ENCODE data around the gene NUP153. TPM values are rescaled to one million over a fixed set of nuclear protein-coding genes. Genes with fewer than 3 reads are reported as not detected.
A peak's percentile ranks its signal among the peaks of the same experiment; 100 is the strongest.

NUP153 gene
- polyA plus RNA-seq, 4 donors: 7.6 to 31.6 (median 8.6) TPM

DNA sequence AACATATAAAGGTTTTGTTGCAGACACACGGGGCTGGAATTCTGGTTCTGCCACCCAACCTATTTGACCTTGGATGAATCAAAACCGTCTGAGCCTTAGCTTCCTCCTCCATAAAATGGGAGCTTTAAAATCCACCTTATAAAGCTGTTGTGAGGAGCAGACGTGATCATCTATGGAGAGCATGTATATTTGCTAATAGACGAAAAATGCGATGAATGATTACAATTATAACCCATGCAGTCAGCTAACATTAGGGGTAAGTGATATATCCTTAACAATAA is 586 bp upstream of the NUP153 start:
- 28 to 34% (median 34%) methylated on average over 5 of the region's 5 CpGs for WGBS, 3 donors
- no peaks in the 10 kb centered on the region for H3K27me3 ChIP-seq (ENCODE audit: control insufficient read depth in 3 of 3, insufficient read depth in 3 of 3, low read length in 3 of 3)
- peak overlapping the region in 2 of 3 donors; percentile 34 to 99 for H3K4me3 ChIP-seq (ENCODE audit: low read depth in 1 of 3, low read length in 3 of 3)
- no peaks in the 10 kb centered on the region for H3K36me3 ChIP-seq (ENCODE audit: control insufficient read depth in 3 of 3, insufficient read depth in 2 of 3, low read depth in 1 of 3, low read length in 3 of 3)
- peaks cover 3 to 6% (median 4%) of the 10 kb centered on the region in 3 donors for H3K4me1 ChIP-seq (ENCODE audit: control insufficient read depth in 3 of 3, insufficient read depth in 2 of 3, low read depth in 1 of 3, low read length in 2 of 3)
- DNase-seq (no peak), FAIRE-seq (no peak)
- H3K9me3 ChIP-seq (ENCODE audit: control insufficient read depth in 2 of 2, insufficient read depth in 1 of 2, low read depth in 1 of 2, low read length in 1 of 2): no peaks in the 10 kb centered on the region
- H3K27ac ChIP-seq (ENCODE audit: low read depth in 1 of 3, low read length in 2 of 3): peak overlapping the region in 2 of 3 donors; percentile 32 to 100

DNA sequence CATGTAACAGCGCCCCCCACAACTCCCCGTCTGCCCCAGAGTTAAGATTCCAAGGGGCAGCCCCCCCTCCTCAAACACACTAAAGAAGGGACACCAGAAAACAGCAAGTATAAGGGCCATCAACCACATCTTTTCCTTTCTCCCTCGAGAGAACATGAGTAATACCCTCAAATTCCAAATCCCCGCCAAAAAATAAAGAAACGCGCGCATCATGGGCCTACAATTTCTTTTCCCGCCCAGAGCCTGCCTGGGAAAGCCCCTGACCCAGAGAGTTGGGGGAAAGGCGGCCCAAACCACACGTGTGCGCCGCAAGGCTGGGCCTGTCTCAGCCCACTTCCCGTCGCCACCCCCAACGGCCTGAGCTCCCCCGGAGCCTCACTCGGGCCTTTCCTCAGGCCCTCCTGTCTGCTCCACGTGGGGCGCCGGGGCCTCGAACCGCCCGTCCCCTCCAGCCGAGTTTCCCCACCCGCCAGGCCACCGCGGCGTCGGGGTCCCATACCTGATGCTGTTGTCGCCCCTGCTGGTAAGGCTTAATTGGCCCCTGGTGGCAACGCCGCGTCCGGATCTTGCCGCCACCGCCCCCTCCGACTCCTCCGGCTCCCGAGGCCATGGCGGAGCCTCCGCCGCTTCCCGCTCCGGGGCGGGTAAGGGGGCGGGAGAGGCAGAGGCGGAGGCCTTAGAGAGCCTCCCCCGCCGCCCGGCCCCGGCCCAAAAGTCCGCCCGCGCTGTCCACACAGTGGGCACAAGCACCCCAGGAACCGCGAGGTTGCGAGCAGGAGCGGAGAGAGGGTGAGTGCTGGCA is 746 bp downstream of the NUP153 start:
- H3K4me1 ChIP-seq (ENCODE audit: control insufficient read depth in 3 of 3, insufficient read depth in 2 of 3, low read depth in 1 of 3, low read length in 2 of 3): peaks cover 3 to 6% (median 4%) of the 10 kb centered on the region in 3 donors

DNA sequence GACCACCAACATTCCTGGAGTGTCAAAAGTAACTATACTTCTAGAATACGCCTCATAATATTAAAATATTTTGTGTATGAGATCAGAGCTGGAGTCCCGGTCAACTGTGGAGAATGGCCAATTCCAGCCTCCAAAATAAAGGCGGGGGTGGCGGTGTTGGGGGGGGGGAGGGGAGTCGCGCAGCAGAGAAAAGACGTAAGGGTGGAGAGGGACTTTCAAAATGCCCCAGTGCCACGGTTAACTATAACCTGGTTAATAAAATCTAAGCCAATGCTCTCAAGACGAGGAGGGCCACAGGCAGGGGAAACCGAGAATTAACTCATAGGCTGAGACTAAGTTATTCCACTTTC is 1.3 kb downstream of the NUP153 start:
- peaks cover 3 to 6% (median 4%) of the 10 kb centered on the region in 3 donors for H3K4me1 ChIP-seq (ENCODE audit: control insufficient read depth in 3 of 3, insufficient read depth in 2 of 3, low read depth in 1 of 3, low read length in 2 of 3)

More for the DNA sequence above, 746 bp downstream of the NUP153 start:
- Histone ChIP-seq H3K4me3 (ENCODE audit: low read depth in 1 of 3, low read length in 3 of 3) (peak overlapping the region; percentile 77 to 100 (median 99)), H3K36me3 (ENCODE audit: control insufficient read depth in 3 of 3, insufficient read depth in 2 of 3, low read depth in 1 of 3, low read length in 3 of 3) (peaks cover 0 to 2% (median 0%) of the 10 kb centered on the region in 3 donors), H3K27me3 (ENCODE audit: control insufficient read depth in 3 of 3, insufficient read depth in 3 of 3, low read length in 3 of 3) (no peaks in the 10 kb centered on the region), H3K9me3 (ENCODE audit: control insufficient read depth in 2 of 2, insufficient read depth in 1 of 2, low read depth in 1 of 2, low read length in 1 of 2) (no peaks in the 10 kb centered on the region), H3K27ac (ENCODE audit: low read depth in 1 of 3, low read length in 2 of 3) (peak overlapping the region; percentile 99 to 100 (median 99))
- WGBS, 3 donors: 0 to 1% (median 0%) methylated on average over 43 to 58 of the region's 58 CpGs
- DNase-seq: peak; percentile 55 to 91
- FAIRE-seq: no peak

DNA sequence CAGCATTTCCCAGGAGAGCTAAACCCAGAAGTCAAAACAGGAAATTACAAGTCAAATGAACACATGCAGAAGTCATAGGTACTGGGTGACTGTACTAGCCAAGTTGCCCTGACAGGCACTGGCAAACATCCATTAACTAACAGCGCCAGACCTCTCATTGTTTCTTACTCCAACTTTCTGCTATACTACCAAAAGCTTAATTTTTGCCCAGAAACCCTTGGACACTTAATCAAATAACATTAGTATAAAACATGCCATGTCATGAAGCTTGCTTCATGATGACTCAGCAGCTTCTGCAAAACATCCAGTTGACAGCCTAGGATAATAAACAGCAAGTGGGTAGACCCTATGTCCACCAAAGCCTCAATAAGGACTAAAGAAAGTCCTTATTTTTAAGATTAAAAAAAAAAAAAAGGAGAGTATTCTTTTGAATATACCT is 3.5 kb downstream of the NUP153 start:
- no peak overlapping the region for H3K27ac ChIP-seq (ENCODE audit: low read depth in 1 of 3, low read length in 2 of 3)
- DNase-seq: peak; percentile 23 to 37

More for the DNA sequence above, 1.3 kb downstream of the NUP153 start:
- Histone ChIP-seq H3K4me3 (ENCODE audit: low read depth in 1 of 3, low read length in 3 of 3) (peak overlapping the region; percentile 77 to 100 (median 99)), H3K9me3 (ENCODE audit: control insufficient read depth in 2 of 2, insufficient read depth in 1 of 2, low read depth in 1 of 2, low read length in 1 of 2) (no peaks in the 10 kb centered on the region), H3K36me3 (ENCODE audit: control insufficient read depth in 3 of 3, insufficient read depth in 2 of 3, low read depth in 1 of 3, low read length in 3 of 3) (peaks cover 0 to 2% (median 0%) of the 10 kb centered on the region in 3 donors), H3K27ac (ENCODE audit: low read depth in 1 of 3, low read length in 2 of 3) (peak overlapping the region; percentile 99 to 100 (median 99)), H3K27me3 (ENCODE audit: control insufficient read depth in 3 of 3, insufficient read depth in 3 of 3, low read length in 3 of 3) (no peaks in the 10 kb centered on the region)
- 0 to 1% (median 0%) methylated on average over 10 of the region's 10 CpGs for WGBS, 3 donors
- FAIRE-seq (no peak), DNase-seq (peak in 1 of 2 donors; percentile 57)

DNA sequence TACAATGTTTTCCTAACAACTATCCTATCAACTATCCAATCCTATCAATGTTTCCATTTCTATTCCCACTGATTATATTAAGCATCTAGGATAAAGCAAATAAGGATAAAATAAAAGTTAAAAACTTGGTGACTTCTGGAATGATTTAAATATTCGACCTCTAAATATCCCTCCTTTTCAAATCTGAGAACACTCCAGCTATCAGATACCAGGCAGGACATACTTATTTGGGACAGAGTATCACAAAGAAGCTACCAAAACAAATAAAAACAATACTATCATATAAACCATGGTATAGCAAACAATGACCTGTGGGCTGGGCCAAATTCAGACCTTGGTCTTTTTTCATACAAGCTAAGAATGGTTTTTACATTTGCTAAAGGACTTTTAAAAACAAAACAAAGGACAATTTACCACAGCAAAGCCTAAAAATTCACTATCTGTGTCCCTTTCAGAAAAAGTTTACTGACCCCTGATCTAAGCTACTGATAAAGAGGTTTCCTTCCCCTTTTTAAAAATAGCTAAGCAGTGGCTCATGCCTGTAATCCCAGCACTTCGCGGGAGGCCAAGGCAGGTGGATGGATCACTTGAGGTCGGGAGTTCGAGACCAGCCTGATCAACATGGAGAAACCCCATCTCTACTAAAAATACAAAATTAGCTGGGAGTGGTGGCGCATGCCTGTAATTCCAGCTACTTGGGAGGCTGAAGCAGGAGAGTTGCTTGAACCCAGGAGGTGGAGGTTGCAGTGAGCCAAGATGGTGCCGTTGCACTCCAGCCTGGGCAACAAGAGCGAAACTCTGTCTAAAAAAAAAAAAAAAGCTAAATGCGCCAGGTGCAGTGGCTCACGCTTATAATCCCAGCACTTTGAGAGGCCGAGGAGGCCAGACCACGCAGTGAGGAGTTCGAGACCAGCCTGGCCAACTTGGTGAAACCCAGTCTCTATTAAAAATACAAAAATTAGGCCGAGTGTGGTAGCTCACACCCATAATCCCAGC is 6.0 kb downstream of the NUP153 start:
- DNase-seq (no peak), FAIRE-seq (no peak)
- Histone ChIP-seq H3K9me3 (ENCODE audit: control insufficient read depth in 2 of 2, insufficient read depth in 1 of 2, low read depth in 1 of 2, low read length in 1 of 2) (no peaks in the 10 kb centered on the region), H3K36me3 (ENCODE audit: control insufficient read depth in 3 of 3, insufficient read depth in 2 of 3, low read depth in 1 of 3, low read length in 3 of 3) (peaks cover 0 to 4% (median 0%) of the 10 kb centered on the region in 3 donors), H3K4me3 (ENCODE audit: low read depth in 1 of 3, low read length in 3 of 3) (no peak overlapping the region), H3K27ac (ENCODE audit: low read depth in 1 of 3, low read length in 2 of 3) (no peak overlapping the region), H3K4me1 (ENCODE audit: control insufficient read depth in 3 of 3, insufficient read depth in 2 of 3, low read depth in 1 of 3, low read length in 2 of 3) (peaks cover 3 to 7% (median 6%) of the 10 kb centered on the region in 3 donors), H3K27me3 (ENCODE audit: control insufficient read depth in 3 of 3, insufficient read depth in 3 of 3, low read length in 3 of 3) (no peaks in the 10 kb centered on the region)
- 86 to 92% (median 89%) methylated on average over 14 of the region's 14 CpGs for WGBS, 3 donors

More for the DNA sequence above, 3.5 kb downstream of the NUP153 start:
- Histone ChIP-seq H3K36me3 (ENCODE audit: control insufficient read depth in 3 of 3, insufficient read depth in 2 of 3, low read depth in 1 of 3, low read length in 3 of 3) (peaks cover 0 to 2% (median 0%) of the 10 kb centered on the region in 3 donors), H3K4me1 (ENCODE audit: control insufficient read depth in 3 of 3, insufficient read depth in 2 of 3, low read depth in 1 of 3, low read length in 2 of 3) (peaks cover 3 to 6% (median 4%) of the 10 kb centered on the region in 3 donors), H3K9me3 (ENCODE audit: control insufficient read depth in 2 of 2, insufficient read depth in 1 of 2, low read depth in 1 of 2, low read length in 1 of 2) (no peaks in the 10 kb centered on the region), H3K4me3 (ENCODE audit: low read depth in 1 of 3, low read length in 3 of 3) (no peak overlapping the region), H3K27me3 (ENCODE audit: control insufficient read depth in 3 of 3, insufficient read depth in 3 of 3, low read length in 3 of 3) (no peaks in the 10 kb centered on the region)
- 47 to 62% (median 56%) methylated on average over 1 of the region's 1 CpG for WGBS, 3 donors
- FAIRE-seq: no peak

DNA sequence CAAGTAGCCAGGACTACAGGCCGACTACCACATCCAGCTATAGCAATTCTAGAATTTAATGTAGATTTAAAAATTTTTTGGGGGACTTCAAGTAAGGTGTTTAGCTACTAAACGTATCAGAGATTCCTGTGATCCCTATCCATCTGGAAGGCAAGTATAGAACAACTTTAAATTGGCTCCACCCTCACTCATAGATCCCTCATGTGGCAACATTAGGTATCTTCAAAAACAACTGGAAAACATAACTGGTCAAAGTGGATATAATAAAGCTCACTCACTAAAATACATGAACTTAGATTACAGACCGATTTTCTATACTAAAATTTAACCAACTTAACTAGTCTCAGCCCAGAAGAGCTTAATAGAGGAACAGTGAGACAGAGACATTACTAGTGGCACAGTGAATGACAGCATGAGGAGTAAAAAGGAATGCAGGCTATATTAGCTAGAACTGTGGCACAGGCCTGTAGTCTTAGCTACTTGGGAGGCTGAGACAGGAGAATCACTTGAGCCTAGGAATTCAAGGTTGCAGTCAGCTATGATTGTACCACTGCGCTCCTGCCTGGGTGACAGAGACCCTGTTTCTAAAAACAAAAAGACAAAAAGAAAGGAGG is 14.7 kb downstream of the NUP153 start:
- no peaks in the 10 kb centered on the region for H3K4me1 ChIP-seq (ENCODE audit: control insufficient read depth in 3 of 3, insufficient read depth in 2 of 3, low read depth in 1 of 3, low read length in 2 of 3)
- H3K4me3 ChIP-seq (ENCODE audit: low read depth in 1 of 3, low read length in 3 of 3): no peak overlapping the region
- no peak overlapping the region for H3K27ac ChIP-seq (ENCODE audit: low read depth in 1 of 3, low read length in 2 of 3)
- DNase-seq: no peak
- no peak for FAIRE-seq
- peaks cover 0 to 10% (median 3%) of the 10 kb centered on the region in 3 donors for H3K36me3 ChIP-seq (ENCODE audit: control insufficient read depth in 3 of 3, insufficient read depth in 2 of 3, low read depth in 1 of 3, low read length in 3 of 3)
- no peaks in the 10 kb centered on the region for H3K27me3 ChIP-seq (ENCODE audit: control insufficient read depth in 3 of 3, insufficient read depth in 3 of 3, low read length in 3 of 3)
- 88 to 95% (median 93%) methylated on average over 4 of the region's 4 CpGs for WGBS, 3 donors
- no peaks in the 10 kb centered on the region for H3K9me3 ChIP-seq (ENCODE audit: control insufficient read depth in 2 of 2, insufficient read depth in 1 of 2, low read depth in 1 of 2, low read length in 1 of 2)

DNA sequence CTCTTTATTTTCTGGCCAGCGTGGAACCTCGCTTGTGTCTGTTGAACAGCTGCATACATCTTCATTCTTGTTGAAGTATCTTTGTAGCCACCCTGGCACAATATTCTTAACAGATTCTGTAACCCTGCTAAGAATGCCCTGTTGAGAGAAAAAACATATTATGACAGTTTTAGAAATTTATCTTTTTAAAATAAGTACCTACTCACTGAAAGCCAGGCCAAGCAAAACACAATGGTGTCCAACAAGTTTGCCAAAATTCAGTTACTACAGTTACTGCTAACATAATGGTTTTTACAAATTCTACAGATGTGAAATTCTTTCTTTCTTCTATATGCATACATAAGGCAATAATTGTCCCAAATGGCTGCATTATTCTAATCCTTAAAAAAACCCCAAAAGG is 18.2 kb downstream of the NUP153 start:
- no peak for FAIRE-seq
- H3K36me3 ChIP-seq (ENCODE audit: control insufficient read depth in 3 of 3, insufficient read depth in 2 of 3, low read depth in 1 of 3, low read length in 3 of 3): peaks cover 0 to 12% (median 8%) of the 10 kb centered on the region in 3 donors
- DNase-seq: no peak
- no peak overlapping the region for H3K27ac ChIP-seq (ENCODE audit: low read depth in 1 of 3, low read length in 2 of 3)
- H3K4me1 ChIP-seq (ENCODE audit: control insufficient read depth in 3 of 3, insufficient read depth in 2 of 3, low read depth in 1 of 3, low read length in 2 of 3): no peaks in the 10 kb centered on the region
- no peak overlapping the region for H3K4me3 ChIP-seq (ENCODE audit: low read depth in 1 of 3, low read length in 3 of 3)
- 87 to 93% (median 91%) methylated on average over 2 of the region's 2 CpGs for WGBS, 3 donors
- H3K27me3 ChIP-seq (ENCODE audit: control insufficient read depth in 3 of 3, insufficient read depth in 3 of 3, low read length in 3 of 3): no peaks in the 10 kb centered on the region
- no peaks in the 10 kb centered on the region for H3K9me3 ChIP-seq (ENCODE audit: control insufficient read depth in 2 of 2, insufficient read depth in 1 of 2, low read depth in 1 of 2, low read length in 1 of 2)

DNA sequence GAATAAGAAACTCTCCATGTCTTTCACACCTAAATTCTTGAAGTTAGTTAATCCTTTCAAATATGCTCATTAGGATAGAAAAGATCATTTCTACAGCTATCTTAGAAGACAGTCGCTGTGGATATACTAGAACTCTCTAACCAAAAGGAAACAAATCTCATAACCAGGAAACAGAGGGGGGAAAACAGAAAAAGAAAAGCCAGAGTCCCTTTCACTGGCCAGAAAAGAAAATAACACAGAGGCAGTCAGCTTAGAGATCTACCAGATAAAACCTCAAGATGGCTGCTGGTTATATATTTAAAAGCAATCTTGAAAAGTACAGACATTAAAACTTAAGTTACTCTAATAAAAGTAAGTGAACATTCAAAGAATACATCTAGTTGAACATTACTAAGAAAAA is 19.6 kb downstream of the NUP153 start:
- DNase-seq (no peak), FAIRE-seq (no peak)
- Histone ChIP-seq H3K27ac (ENCODE audit: low read depth in 1 of 3, low read length in 2 of 3) (no peak overlapping the region), H3K4me1 (ENCODE audit: control insufficient read depth in 3 of 3, insufficient read depth in 2 of 3, low read depth in 1 of 3, low read length in 2 of 3) (no peaks in the 10 kb centered on the region), H3K9me3 (ENCODE audit: control insufficient read depth in 2 of 2, insufficient read depth in 1 of 2, low read depth in 1 of 2, low read length in 1 of 2) (no peaks in the 10 kb centered on the region), H3K4me3 (ENCODE audit: low read depth in 1 of 3, low read length in 3 of 3) (no peak overlapping the region), H3K27me3 (ENCODE audit: control insufficient read depth in 3 of 3, insufficient read depth in 3 of 3, low read length in 3 of 3) (no peaks in the 10 kb centered on the region), H3K36me3 (ENCODE audit: control insufficient read depth in 3 of 3, insufficient read depth in 2 of 3, low read depth in 1 of 3, low read length in 3 of 3) (peaks cover 0 to 16% (median 8%) of the 10 kb centered on the region in 3 donors)
- 81 to 97% (median 85%) methylated on average over 1 of the region's 1 CpG for WGBS, 3 donors

Data from small intestine (tissue), 7 donors.